Pulmonary artery endothelial cell (primary cell): ENCODE measurements around the gene GPX4. TPM values are rescaled to one million over a fixed set of nuclear protein-coding genes. Genes with fewer than 3 reads are reported as not detected.

ENCODE experiments used
- DNase-seq: peaks from one replicate; pipeline ENCODE4 v3.0.0-alpha.2; 2011; ENCODE audit warnings: low read depth, low spot score
- total RNA-seq: library from RNA; depleted of rRNA; stranded (reverse); fragments of >200 nt; gene quantifications from 2 replicates; pipeline ENCODE4 v1.2.3, GENCODE V29; 2014

Gene GPX4
- total RNA-seq, 1 donor from 2014 or later, result 410 TPM

GRCh38 chr19:1068009-1069001, 35.5 kb upstream of the GPX4 start:
- DNase-seq, result no peak

DNA sequence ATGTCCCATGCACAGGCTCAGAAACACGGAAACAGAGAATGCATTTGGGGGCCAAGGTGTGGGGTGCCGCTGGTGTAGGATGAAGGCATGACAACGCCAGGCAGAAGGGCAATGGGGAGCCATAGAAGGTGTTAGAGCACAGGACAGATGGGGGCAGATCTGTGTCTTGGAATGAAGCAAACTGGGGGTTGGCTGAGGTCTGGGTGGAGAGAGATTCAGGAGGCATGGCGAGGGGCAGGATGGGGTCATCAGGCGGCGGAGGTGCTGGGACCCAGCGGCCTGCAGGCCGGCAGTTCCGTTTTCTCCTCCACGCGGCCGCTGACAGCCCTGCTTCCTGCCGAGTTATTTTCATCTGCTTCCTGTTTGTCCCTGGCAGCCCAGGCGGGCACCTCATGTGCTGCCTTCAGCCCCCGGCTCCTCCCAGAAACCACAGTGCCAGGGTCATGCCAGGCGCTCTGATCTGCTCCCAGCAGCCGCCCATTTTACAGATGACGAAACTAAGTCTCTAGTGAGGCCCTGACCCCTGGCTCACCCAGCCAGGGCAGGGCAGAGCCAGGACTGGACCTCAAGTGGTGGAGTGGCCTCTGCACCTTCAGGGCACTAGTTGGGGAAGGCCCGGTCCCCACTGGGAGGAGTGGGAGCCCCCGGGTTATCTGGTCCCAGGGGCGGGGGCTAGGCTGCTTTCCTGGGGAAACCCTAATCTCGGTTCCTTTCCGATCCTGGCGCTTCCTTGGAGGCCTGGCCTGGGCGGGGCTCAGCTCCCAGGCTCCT, 34.6 kb upstream of the GPX4 start:
- DNase-seq, result no peak

DNA sequence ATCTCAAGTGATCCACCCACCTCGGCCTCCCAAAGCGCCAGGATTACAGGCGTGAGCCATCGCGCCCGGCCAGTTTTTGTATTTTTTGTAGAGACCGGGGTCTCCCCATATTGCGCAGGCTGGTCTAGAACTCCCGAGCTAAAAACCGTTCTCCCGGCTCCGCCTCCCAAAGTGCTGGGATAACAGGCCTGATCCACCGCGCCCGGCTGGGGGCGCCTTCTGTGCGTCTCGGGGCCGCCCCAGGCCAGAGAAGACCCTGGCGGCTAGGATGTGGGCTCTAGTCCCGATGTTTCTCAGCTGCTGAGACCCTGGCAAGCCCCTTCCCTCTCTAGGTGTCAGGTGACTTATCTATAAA, 33.2 kb upstream of the GPX4 start:
- no peak for DNase-seq

DNA sequence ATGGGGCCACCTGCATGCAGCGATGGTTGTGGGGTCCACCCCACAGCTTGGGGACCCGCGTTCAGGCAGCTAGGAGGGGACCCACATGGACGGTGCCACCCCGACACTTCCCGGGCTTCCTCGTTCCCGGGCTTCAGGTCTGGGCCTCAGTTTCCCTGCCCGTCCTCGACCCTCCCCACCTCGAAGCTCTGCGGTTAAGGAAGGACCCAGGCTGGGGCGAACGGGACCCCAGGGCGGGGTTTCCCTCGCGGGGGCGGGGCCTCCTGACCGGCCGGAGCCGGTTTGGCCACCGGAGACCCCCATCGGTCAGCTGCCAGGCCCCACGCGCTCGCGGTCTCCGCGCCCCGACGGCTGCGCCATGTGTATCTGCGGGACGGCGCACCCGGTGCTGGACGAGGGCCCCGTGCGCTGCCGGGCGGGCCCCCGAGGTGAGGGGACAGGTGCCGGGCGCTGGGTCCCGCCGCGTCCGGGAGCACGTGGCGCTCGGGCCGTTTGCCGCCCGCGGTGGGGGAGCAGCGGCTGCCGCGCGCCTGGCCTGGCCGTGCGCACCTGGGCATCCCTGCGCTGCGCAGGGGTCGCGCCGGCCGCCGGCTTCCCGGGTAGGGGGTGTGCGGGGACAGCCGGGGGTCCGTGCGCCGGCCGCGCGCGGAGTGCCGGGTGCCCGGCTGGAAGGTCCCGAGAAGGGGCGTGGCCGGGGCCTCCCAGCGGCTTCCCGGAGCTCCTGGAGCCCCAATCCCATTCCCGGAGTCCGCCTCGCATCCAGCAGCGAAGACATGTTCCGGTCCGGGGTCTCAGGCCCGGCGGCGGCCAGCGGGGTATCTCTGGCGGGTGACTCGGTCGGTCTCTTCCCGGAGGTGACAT, 32.6 kb upstream of the GPX4 start:
- DNase-seq, result no peak

GRCh38 chr19:1072371-1073015, 31.3 kb upstream of the GPX4 start:
- no peak for DNase-seq

GRCh38 chr19:1073063-1073955, 30.5 kb upstream of the GPX4 start:
- no peak for DNase-seq

- DNase-seq, result no peak
Observed at GRCh38 chr19:1073956-1074517, 29.8 kb upstream of the GPX4 start.

- DNase-seq, result no peak
Observed at GRCh38 chr19:1074544-1075283, 29.1 kb upstream of the GPX4 start.

DNA sequence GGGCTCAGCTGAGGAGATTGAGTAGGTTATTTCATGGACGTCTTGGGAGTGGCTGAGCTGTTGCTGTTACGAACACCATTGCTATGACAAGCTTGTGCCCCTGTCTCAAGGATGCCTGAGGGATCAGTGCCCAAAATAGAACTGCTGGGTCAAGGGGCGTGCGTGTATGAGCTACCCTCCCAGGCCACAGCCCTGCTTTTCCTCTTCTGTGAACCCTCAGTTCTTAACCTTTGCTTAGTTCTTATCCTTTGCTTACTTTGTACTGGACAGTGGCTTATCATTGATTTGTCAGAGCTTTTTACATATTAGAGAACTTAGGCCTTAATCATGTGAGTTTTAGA, 27.8 kb upstream of the GPX4 start:
- no peak for DNase-seq

DNA sequence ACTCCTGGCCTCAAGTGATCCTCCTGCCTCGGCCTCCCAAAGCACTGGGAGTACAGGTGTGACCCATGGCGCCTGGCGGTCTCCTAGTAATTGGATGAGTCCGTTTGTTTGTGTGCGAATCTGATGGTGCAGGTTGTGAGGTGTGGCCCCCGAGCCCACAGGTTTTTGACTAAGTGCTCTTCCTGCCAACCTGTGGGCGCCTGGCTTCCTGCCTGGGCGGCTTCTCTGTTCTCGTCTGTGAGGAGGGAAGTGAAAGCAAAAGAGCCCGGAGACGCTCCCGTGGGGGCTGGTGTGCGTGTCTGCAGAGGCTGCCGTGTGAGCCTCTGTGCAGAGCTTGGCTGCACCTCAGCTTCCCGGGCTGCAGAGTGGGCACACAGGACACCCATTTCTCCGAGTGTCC, 26.8 kb upstream of the GPX4 start:
- no peak for DNase-seq

- DNase-seq, result no peak
Observed at GRCh38 chr19:1079566-1080111, 24.2 kb upstream of the GPX4 start.

GRCh38 chr19:1080360-1081161, 23.2 kb upstream of the GPX4 start:
- no peak for DNase-seq

GRCh38 chr19:1081301-1082164, 22.3 kb upstream of the GPX4 start:
- no peak for DNase-seq

- no peak for DNase-seq
Observed at GRCh38 chr19:1082165-1082927, 21.4 kb upstream of the GPX4 start.

DNA sequence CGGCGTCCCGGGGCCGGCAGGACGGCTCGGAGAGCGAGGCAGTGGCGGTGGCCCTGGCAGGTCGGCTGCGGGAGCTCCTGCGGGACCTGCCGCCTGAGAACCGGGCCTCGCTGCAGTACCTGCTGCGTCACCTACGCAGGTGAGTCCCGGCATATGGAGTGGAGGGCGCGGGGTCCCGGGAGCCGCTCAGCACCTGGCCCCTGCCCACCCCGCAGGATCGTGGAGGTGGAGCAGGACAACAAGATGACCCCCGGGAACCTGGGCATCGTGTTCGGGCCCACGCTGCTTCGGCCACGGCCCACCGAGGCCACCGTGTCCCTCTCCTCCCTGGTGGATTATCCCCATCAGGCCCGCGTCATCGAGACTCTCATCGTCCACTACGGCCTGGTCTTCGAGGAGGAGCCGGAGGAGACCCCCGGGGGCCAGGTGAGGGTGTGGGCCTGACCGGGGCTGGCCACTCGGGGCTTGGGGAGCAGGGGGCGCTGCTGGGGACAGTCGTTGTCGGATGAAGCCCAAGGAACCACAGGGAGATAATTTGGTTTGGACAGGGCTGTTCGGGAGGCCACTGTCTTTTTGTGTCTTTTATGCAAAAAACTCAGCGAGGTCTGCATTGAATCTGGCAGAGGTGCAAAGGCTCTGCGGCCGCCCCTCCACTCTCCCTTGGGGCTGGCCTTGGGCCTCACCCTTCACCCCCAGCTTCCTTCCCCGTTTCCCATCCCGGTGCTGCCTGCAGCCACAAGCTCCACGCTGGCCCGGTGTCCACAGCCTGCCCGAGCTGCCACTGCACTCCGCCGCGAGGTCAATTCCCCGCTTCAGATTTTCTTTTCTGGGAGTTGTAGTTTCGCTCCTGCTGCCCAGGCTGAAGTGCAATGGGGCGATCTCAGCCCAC, 20.6 kb upstream of the GPX4 start:
- no peak for DNase-seq
